Measurements from ENCODE around the gene GP9. TPM values are rescaled to one million over a fixed set of nuclear protein-coding genes. Genes with fewer than 3 reads are reported as not detected.

GP9 gene
- total and polyA plus RNA-seq, 9 of the 15 experiments (the other 6 are each of a cell fraction or from before 2014, with no cell fraction given), result not detected

GRCh38 chr3:129016356-129016719 is 44.2 kb upstream of the GP9 start:
- no peak for TF ChIP-seq POLR3A (IDR thresholded peaks at IDR 0.05; ENCODE audit: borderline replicate concordance, extremely low read depth, insufficient read depth, insufficient read length)
- TF ChIP-seq CTBP1 (IDR thresholded peaks at IDR 0.05; ENCODE audit: borderline replicate concordance), result no peak
- no peak for TF ChIP-seq DIDO1 (tag; IDR thresholded peaks at IDR 0.05; ENCODE audit: low read depth)
- TF ChIP-seq ILK (tag; IDR thresholded peaks at IDR 0.05; ENCODE audit: borderline replicate concordance, low read depth), result no peak
- no peak for TF ChIP-seq SNIP1 (IDR thresholded peaks at IDR 0.05; ENCODE audit: low read depth)
- no peak for TF ChIP-seq ZBTB33 (CRISPR knock-in tag; IDR thresholded peaks at IDR 0.05)
- TF ChIP-seq ZBTB8A (IDR thresholded peaks at IDR 0.05; ENCODE audit: partially characterized antibody), result no peak
- TF ChIP-seq, protein P1, sequence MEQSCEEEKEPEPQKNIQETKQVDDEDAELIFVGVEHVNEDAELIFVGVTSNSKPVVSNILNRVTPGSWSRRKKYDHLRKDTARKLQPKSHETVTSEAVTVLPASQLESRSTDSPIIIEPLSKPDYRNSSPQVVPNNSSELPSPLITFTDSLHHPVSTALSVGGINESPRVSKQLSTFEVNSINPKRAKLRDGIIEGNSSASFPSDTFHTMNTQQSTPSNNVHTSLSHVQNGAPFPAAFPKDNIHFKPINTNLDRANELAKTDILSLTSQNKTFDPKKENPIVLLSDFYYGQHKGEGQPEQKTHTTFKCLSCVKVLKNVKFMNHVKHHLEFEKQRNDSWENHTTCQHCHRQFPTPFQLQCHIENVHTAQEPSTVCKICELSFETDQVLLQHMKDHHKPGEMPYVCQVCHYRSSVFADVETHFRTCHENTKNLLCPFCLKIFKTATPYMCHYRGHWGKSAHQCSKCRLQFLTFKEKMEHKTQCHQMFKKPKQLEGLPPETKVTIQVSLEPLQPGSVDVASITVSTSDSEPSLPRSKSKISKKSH (CRISPR knock-in tag; IDR thresholded peaks at IDR 0.05), result no peak
- no peak for TF ChIP-seq DEAF1 (CRISPR knock-in tag; IDR thresholded peaks at IDR 0.05)
- no peak for TF ChIP-seq JUN (IDR thresholded peaks at IDR 0.05; ENCODE audit: borderline replicate concordance, low read depth, low read length)
- no peak for TF ChIP-seq JUN (CRISPR knock-in tag; IDR thresholded peaks at IDR 0.05; ENCODE audit: borderline replicate concordance)
- no peak for TF ChIP-seq ZNF431 (CRISPR knock-in tag; IDR thresholded peaks at IDR 0.05)
- ATAC-seq (no peak), FAIRE-seq (no peak), DNase-seq (ENCODE audit: extremely low read depth in 1 of 4, low spot score in 3 of 4) (no peak)
- BruUV-seq (replicated peaks), result no TSS peak
- H3K4me3 ChIP-seq, result no peak overlapping the region
- 12% methylated on average over 6 of the region's 6 CpGs for WGBS (ENCODE audit: insufficient coverage, low coverage, missing lambda C conversion rate)
- in situ Hi-C loops (cut with MboI) (no loop called here), intact Hi-C loops (cut with micrococcal nuclease) (loop anchor here (2.0 to 5.0 kb wide), 2 partner anchors 38 to 139 kb away; partner anchors contain the start of gene ACAD9)
- no peaks in the 10 kb centered on the region for H3K27me3 ChIP-seq (ENCODE audit: control insufficient read depth in 2 of 2, insufficient read depth in 2 of 2, low read length in 2 of 2)
- peak overlapping the region; percentile 35 to 80; a peak in 1 of 4 replicates for H3K9ac ChIP-seq (ENCODE audit: insufficient read depth in 1 of 2, low read depth in 2 of 2, low read length in 2 of 2)
- POLR2A ChIA-PET, result interaction anchor here (0.7 to 2.8 kb wide), 3 partner anchors 10 to 39 kb away, joined by 3 to 22 read pairs (median 6); partner anchors contain the start of gene CFAP92
- peaks cover 24 to 36% of the 10 kb centered on the region in 2 experiments for H3K4me1 ChIP-seq (replicated peaks in 1 of 2; ENCODE audit: control insufficient read depth in 2 of 2, insufficient read depth in 2 of 2, low read length in 2 of 2)
- CTCF ChIA-PET (ENCODE audit: low intra/inter-chr PET ratio), result interaction anchor here (0.5 to 0.6 kb wide), 2 partner anchors 35 to 43 kb away, joined by 3 to 4 read pairs; no protein-coding TSS in a partner anchor
- H3K79me2 ChIP-seq (ENCODE audit: control insufficient read depth, insufficient read depth, low read length), result no peaks in the 10 kb centered on the region
- H3K27ac ChIP-seq (ENCODE audit: extremely low read depth, low read depth, low read length), result peak overlapping the region; percentile 62
- H2AFZ ChIP-seq (ENCODE audit: low read depth, low read length), result peak overlapping the region; percentile 76; the same call in 1 of the 2 replicates
- peak overlapping the region; percentile 37 for H3K4me2 ChIP-seq (ENCODE audit: insufficient read depth, low read length)
- no peaks in the 10 kb centered on the region for H3K36me3 ChIP-seq (ENCODE audit: control insufficient read depth, insufficient read depth, low read length)
- peaks cover 3% of the 10 kb centered on the region for H3K9me1 ChIP-seq (ENCODE audit: control insufficient read depth, insufficient read depth, low read length)
- H3K9me3 ChIP-seq (replicated peaks; ENCODE audit: control insufficient read depth, insufficient read depth, low read depth, low read length), result no peaks in the 10 kb centered on the region
- H4K20me1 ChIP-seq (replicated peaks; ENCODE audit: control insufficient read depth, insufficient read depth, low read length), result 0 out of 2 replicates have a peak, but pooled peaks cover 10% of the 10 kb centered on the region
